HG02623 (cell line): ENCODE data around the gene HTRA1.

ENCODE experiments used
- ATAC-seq: cut with Tn5 transposase; IDR thresholded peaks from one replicate; pipeline ENCODE4 v1.9.1; 2021; ENCODE audit warnings: moderate library complexity; ENCODE audit not compliant: unreplicated experiment

Gene HTRA1

GRCh38 chr10:122461367-122461728 is at the start of gene HTRA1:
Gene HTRA1, plus strand, starts transcription at chr10:122461553. Its CDS starts 100 bp downstream, at chr10:122461653.
- ATAC-seq: no peak

DNA sequence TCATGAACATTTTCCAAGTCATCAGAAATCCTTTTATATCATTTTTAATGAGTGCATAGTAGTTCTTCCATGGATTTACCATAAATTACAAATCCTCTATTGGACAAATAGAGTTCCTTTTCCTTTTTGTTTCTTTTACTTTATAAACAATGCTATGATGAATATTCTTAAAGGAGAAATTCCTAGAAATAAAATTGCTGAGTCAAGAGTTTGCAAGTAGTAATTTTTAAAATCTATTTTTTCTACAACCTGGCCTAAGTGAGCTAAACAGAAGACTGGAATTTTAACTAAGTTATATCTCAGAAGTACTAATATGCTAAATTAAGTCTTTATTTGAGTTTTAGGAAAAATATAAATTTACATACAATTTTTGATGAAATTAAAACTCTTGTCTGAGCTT is 48.0 kb upstream of the HTRA1 start:
- ATAC-seq: no peak

DNA sequence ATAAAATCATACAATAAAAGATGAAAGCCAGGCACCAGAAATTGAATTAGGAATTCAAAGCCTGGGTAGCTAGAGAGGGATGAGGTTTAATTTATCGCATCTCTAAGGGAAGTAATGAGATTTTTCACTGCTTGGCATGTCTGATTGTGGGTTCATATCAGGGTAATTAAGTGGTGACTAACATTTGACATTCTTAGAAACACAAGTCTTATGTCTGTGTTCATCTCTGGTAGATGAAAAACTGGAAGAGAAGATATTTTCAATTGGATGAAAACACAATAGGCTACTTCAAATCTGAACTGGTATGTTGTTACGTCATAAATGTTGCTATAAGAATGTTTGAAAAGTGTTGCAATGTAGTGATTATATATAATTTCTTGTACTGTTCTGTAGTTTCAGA is 43.7 kb upstream of the HTRA1 start:
- ATAC-seq: no peak

DNA sequence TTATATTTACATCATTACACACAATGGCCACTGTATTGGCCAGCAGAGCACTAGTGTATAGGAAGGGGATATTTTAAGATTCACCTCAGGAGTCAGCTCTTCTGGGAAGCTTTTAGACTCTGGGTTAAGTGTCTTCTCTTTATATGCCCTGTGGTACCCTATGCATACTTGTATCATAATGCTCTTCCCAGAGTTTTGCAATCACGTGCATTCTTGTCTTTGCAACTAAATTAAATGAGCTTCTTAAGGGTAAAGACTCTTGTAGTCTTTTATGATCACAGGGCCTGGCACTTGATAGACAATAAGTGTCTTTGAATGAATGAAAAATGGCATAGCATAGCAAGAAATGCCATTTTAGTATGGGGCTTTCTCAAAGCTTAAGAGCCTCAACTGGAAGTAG is 42.3 kb upstream of the HTRA1 start:
- no peak for ATAC-seq

GRCh38 chr10:122419876-122420623 is 41.3 kb upstream of the HTRA1 start:
- ATAC-seq: no peak

DNA sequence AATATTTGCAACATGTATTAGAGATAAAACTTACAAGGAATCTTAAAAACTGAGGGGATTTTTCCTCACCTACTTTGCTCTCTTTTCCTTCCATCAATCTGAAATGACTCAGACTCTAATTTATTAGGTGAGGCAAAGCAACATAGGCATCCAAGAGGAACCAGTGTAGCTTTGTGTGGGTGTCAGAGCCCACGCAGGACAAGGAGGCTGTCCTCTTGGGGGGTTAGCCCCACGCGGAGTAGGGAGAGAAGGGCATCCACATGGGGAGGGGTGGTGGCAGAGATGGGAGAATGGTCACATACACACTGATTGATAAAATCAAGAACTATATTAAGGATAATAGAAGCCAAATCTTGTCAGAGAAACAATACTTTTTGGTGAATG is 40.7 kb upstream of the HTRA1 start:
- ATAC-seq: no peak

GRCh38 chr10:122421054-122421625 is 40.2 kb upstream of the HTRA1 start:
- no peak for ATAC-seq

GRCh38 chr10:122421742-122422141 is 39.6 kb upstream of the HTRA1 start:
- no peak for ATAC-seq

- ATAC-seq: no peak
Measured at GRCh38 chr10:122422266-122422989, 38.9 kb upstream of the HTRA1 start.

DNA sequence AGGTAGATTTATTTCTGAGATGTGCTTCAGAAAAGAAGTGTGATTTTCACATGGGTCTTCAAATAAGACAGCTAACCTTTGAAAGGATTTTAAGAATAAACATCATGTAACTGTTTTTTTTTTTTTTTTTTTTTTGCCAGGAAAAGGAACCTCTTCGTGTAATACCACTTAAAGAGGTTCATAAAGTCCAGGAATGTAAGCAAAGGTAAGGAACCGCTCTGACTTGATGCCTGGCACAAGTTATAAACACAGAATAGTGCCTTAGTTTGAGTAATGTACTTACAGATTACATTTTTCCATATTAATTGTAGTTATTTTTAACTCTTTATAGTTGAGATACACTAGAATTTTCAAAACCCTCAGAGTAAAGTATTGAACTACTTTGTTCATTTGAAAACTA is 37.3 kb upstream of the HTRA1 start:
- ATAC-seq: no peak

GRCh38 chr10:122426829-122427228 is 34.5 kb upstream of the HTRA1 start:
- ATAC-seq: no peak

- no peak for ATAC-seq
Measured at GRCh38 chr10:122427280-122427679, 34.1 kb upstream of the HTRA1 start.

GRCh38 chr10:122435212-122435827 is 26.0 kb upstream of the HTRA1 start:
- ATAC-seq: no peak

- ATAC-seq: no peak
Measured at GRCh38 chr10:122441961-122442360, 19.4 kb upstream of the HTRA1 start.

- ATAC-seq: no peak
Measured at GRCh38 chr10:122445469-122445868, 15.9 kb upstream of the HTRA1 start.

GRCh38 chr10:122445904-122446303 is 15.4 kb upstream of the HTRA1 start:
- ATAC-seq: no peak

GRCh38 chr10:122446668-122447423 is 14.5 kb upstream of the HTRA1 start:
- ATAC-seq: no peak

DNA sequence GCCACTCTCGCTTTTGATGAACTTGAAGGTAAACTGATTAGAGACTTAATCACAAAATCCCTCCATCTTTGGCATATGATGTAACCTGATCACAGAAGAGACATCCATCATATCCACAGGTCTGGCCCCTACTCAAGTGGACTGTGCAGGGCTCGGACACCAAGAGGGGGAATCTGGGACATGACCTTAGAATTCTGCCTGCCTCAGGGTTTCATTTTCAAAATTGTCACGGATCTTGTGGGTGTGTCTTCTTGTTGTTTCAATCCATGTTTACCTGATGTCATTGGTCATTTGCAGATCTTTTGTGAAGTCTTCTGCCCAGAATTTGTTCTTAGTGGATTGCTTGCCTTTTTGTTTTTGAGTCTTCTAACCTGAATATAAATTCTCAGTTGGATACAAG is 12.8 kb upstream of the HTRA1 start:
- no peak for ATAC-seq

DNA sequence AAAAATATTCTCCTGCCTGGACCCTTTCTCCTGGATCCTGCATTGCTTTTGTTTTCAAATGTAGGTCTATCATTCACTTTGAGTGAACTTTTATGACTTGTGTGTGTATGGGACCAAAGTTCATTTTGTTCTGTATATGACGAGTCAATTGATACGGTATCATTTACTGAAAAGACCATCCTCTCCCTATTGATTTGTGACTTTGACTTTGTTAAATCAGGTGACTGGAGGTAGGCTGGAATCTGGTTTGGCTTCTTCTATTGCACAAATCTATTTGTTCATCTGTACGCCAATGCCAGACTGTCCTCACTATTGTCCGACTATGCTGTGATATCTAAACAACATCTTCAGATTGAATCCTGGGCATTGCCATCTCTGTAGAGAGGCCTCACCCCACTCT is 12.2 kb upstream of the HTRA1 start:
- ATAC-seq: no peak

- ATAC-seq: no peak
Measured at GRCh38 chr10:122450353-122450990, 10.9 kb upstream of the HTRA1 start.

GRCh38 chr10:122454071-122454470 is 7.3 kb upstream of the HTRA1 start:
- ATAC-seq: no peak
